Neural cell (in vitro differentiated cells): Measurements from ENCODE around the gene TRA2A. TPM values are rescaled to one million over a fixed set of nuclear protein-coding genes. Genes with fewer than 3 reads are reported as not detected.

Experiments
- H2AFZ ChIP-seq: fragments of 200-600, 300-800 bp; sonication (generic), shearing (Covaris generic); 2 replicates; pipeline ENCODE4 v1.6.0; 2014; ENCODE audit warnings: low read depth, mild to moderate bottlenecking, antibody characterized with exemption, low read length, moderate library complexity
- H3F3A ChIP-seq: fragments of 200-600 bp; shearing (Covaris generic); 2 replicates; pipeline ENCODE4 v1.6.1; 2016; ENCODE audit warnings: mild to moderate bottlenecking, moderate library complexity, mixed read lengths, antibody characterized with exemption, low read length; ENCODE audit not compliant: insufficient read depth, poor library complexity, severe bottlenecking
- H3K27ac ChIP-seq: fragments of 200-600, 300-800 bp; sonication (generic), shearing (Covaris generic); 2 replicates; pipeline ENCODE4 v1.5.1; 2014; ENCODE audit warnings: mild to moderate bottlenecking, low read length, moderate library complexity
- H3K27me3 ChIP-seq: fragments of 300-800, 200-600 bp; sonication (generic), shearing (Covaris generic); 2 replicates; pipeline ENCODE4 v1.6.0; 2014; ENCODE audit warnings: mild to moderate bottlenecking, low read depth, low read length, moderate library complexity; ENCODE audit not compliant: insufficient read depth
- H3K36me3 ChIP-seq: fragments of 300-800, 200-600 bp; sonication (generic), shearing (Covaris generic); 2 replicates; pipeline ENCODE4 v1.5.1; 2014; ENCODE audit warnings: mild to moderate bottlenecking, antibody characterized with exemption, low read length, moderate library complexity; ENCODE audit not compliant: insufficient read depth
- H3K4me2 ChIP-seq: fragments of 300-800, 200-600 bp; sonication (generic), shearing (Covaris generic); 2 replicates; pipeline ENCODE4 v1.6.0; 2014; ENCODE audit warnings: mild to moderate bottlenecking, low read length
- H3K4me3 ChIP-seq: fragments of 300-800, 200-600 bp; sonication (generic), shearing (Covaris generic); 2 replicates; pipeline ENCODE4 v1.5.1; 2014; ENCODE audit warnings: mild to moderate bottlenecking, low read length, moderate library complexity
- H3K79me2 ChIP-seq: fragments of 200-600 bp; shearing (Covaris generic); replicated peaks from 2 replicates; pipeline ENCODE4 v1.6.0; 2014; ENCODE audit warnings: mild to moderate bottlenecking, low read length, moderate library complexity; ENCODE audit not compliant: insufficient read depth
- H3K9ac ChIP-seq: fragments of 300-800, 200-600 bp; sonication (generic), shearing (Covaris generic); 2 replicates; pipeline ENCODE4 v1.6.1; 2016; ENCODE audit warnings: mild to moderate bottlenecking, low read length, mixed read lengths
- H3K9me2 ChIP-seq: fragments of 200-600 bp; shearing (Covaris generic); 2 replicates; pipeline ENCODE4 v1.6.1; 2016; ENCODE audit warnings: mild to moderate bottlenecking, low read length, mixed read lengths; ENCODE audit not compliant: insufficient read depth
- H3K9me3 ChIP-seq: fragments of 200-600, 300-800 bp; sonication (generic), shearing (Covaris generic); 2 replicates; pipeline ENCODE4 v1.6.1; 2016; ENCODE audit warnings: mild to moderate bottlenecking, mixed run types, low read length, moderate library complexity, mixed read lengths
- H4K20me1 ChIP-seq: fragments of 200-600 bp; shearing (Covaris generic); 2 replicates; pipeline ENCODE4 v1.6.1; 2016; ENCODE audit warnings: mild to moderate bottlenecking, mixed run types; ENCODE audit not compliant: insufficient read depth
- CTCF ChIP-seq: fragments of 450-650 bp; IDR thresholded peaks from 2 replicates; pipeline ENCODE4 v1.5.1; 2014; ENCODE audit warnings: antibody characterized with exemption, mild to moderate bottlenecking, moderate library complexity; ENCODE audit not compliant: poor library complexity, severe bottlenecking
- EP300 ChIP-seq: fragments of 450-650 bp; conservative IDR thresholded peaks from 2 replicates; pipeline ENCODE4 v1.6.1; 2014; ENCODE audit warnings: antibody characterized with exemption, mild to moderate bottlenecking, moderate library complexity; ENCODE audit not compliant: poor library complexity, severe bottlenecking
- EZH2 ChIP-seq: fragments of 200-600, 300-800 bp; shearing (Covaris generic), sonication (generic); IDR thresholded peaks from 2 replicates; pipeline ENCODE4 v1.6.1; 2014; ENCODE audit warnings: antibody characterized with exemption, low read length, borderline replicate concordance, mild to moderate bottlenecking; ENCODE audit not compliant: insufficient read depth, poor library complexity, severe bottlenecking
- MXI1 ChIP-seq: fragments of 450-650 bp; conservative IDR thresholded peaks from 2 replicates; pipeline ENCODE4 v1.6.1; 2014; ENCODE audit warnings: antibody characterized with exemption, mild to moderate bottlenecking; ENCODE audit not compliant: poor library complexity, severe bottlenecking
- POLR2AphosphoS5 ChIP-seq: IDR thresholded peaks from 2 replicates; pipeline ENCODE4 v1.6.1; 2012
- RAD21 ChIP-seq: fragments of 450-650 bp; conservative IDR thresholded peaks from 2 replicates; pipeline ENCODE4 v1.6.1; 2014; ENCODE audit warnings: antibody characterized with exemption, mild to moderate bottlenecking, moderate library complexity
- REST ChIP-seq: IDR thresholded peaks from 2 replicates; pipeline ENCODE4 v1.6.1; 2012; ENCODE audit warnings: borderline replicate concordance
- SMC3 ChIP-seq: fragments of 450-650 bp; conservative IDR thresholded peaks from 2 replicates; pipeline ENCODE4 v1.6.1; 2014; ENCODE audit warnings: antibody characterized with exemption, mild to moderate bottlenecking, moderate library complexity; ENCODE audit not compliant: poor library complexity
- TAF1 ChIP-seq: IDR thresholded peaks from 2 replicates; pipeline ENCODE4 v1.6.1; 2012; ENCODE audit warnings: low read depth
- polyA plus RNA-seq: library from polyadenylated mRNA; depleted of rRNA; stranded (reverse); fragments of >200 nt; gene quantifications from 2 replicates; pipeline ENCODE4 v1.2.3, GENCODE V29; 2014

TRA2A gene
- polyA plus RNA-seq, 1 donor from 2014 or later, result 188 TPM

GRCh38 chr7:23482686-23483085 lies 49.1 kb downstream of the TRA2A start:
- no peak overlapping the region for H3K4me2 ChIP-seq
- H3F3A ChIP-seq, result no peaks in the 10 kb centered on the region
- no peaks in the 10 kb centered on the region for H3K9me3 ChIP-seq
- H3K79me2 ChIP-seq, result peaks cover 11% of the 10 kb centered on the region
- no peak for TF ChIP-seq SMC3
- TF ChIP-seq EP300, result no peak
- no peak for TF ChIP-seq EZH2
- no peak for TF ChIP-seq MXI1
- no peak for TF ChIP-seq POLR2AphosphoS5
- H3K4me3 ChIP-seq, result no peak overlapping the region
- H3K9ac ChIP-seq, result no peak overlapping the region
- no peaks in the 10 kb centered on the region for H3K9me2 ChIP-seq
- H3K27ac ChIP-seq, result no peak overlapping the region
- no peak overlapping the region for H2AFZ ChIP-seq
- no peaks in the 10 kb centered on the region for H4K20me1 ChIP-seq
- no peaks in the 10 kb centered on the region for H3K27me3 ChIP-seq
- H3K36me3 ChIP-seq, result no peaks in the 10 kb centered on the region

- Histone ChIP-seq H3K4me2 (no peak overlapping the region), H3K9ac (no peak overlapping the region), H3F3A (peaks cover 3% of the 10 kb centered on the region), H4K20me1 (no peaks in the 10 kb centered on the region), H3K79me2 (peaks cover 48% of the 10 kb centered on the region), H3K36me3 (no peaks in the 10 kb centered on the region), H3K9me3 (no peaks in the 10 kb centered on the region), H3K4me3 (no peak overlapping the region), H2AFZ (no peak overlapping the region), H3K27ac (no peak overlapping the region), H3K27me3 (no peaks in the 10 kb centered on the region), H3K9me2 (no peaks in the 10 kb centered on the region)
- TF ChIP-seq TAF1 (no peak), SMC3 (no peak), MXI1 (no peak), RAD21 (no peak), POLR2AphosphoS5 (no peak), REST (no peak), EP300 (no peak), CTCF (no peak), EZH2 (no peak)
Observed at GRCh38 chr7:23477962-23478866, 53.6 kb downstream of the TRA2A start.
